ENCODE data around the gene SPR. TPM values are rescaled to one million over a fixed set of nuclear protein-coding genes. Genes with fewer than 3 reads are reported as not detected.

SPR gene
- polyA plus RNA-seq, 2 of the 4 experiments (the other 2 are of a cell fraction) = 88.5 to 138 TPM

DNA sequence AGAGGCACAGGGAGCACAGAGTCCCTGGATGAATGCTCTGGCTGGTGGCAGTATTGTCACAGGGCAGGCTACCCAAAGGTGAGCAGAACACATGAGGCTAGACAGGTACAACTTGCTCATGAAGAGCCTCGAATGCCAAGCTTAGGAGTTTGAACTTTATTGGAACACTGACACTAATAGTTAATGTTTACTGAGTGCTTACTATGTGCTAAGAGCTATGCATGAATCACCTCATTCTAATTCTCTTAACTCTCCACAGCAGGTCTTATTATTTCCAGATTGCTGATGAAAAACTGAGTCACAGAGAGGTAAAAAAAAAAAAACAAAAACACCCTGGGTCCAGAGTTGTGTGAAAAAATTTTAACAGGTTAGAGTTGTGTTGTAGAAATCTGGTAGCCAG is 24.0 kb downstream of the SPR start (continued):
- no peak for TF ChIP-seq HOXB13 (CRISPR knock-in tag; IDR thresholded peaks at IDR 0.05; ENCODE audit: low read depth)
- TF ChIP-seq POLR2A (IDR thresholded peaks at IDR 0.05; ENCODE audit: low read length) = no peak
- TF ChIP-seq JUN (IDR thresholded peaks at IDR 0.05) = no peak

DNA sequence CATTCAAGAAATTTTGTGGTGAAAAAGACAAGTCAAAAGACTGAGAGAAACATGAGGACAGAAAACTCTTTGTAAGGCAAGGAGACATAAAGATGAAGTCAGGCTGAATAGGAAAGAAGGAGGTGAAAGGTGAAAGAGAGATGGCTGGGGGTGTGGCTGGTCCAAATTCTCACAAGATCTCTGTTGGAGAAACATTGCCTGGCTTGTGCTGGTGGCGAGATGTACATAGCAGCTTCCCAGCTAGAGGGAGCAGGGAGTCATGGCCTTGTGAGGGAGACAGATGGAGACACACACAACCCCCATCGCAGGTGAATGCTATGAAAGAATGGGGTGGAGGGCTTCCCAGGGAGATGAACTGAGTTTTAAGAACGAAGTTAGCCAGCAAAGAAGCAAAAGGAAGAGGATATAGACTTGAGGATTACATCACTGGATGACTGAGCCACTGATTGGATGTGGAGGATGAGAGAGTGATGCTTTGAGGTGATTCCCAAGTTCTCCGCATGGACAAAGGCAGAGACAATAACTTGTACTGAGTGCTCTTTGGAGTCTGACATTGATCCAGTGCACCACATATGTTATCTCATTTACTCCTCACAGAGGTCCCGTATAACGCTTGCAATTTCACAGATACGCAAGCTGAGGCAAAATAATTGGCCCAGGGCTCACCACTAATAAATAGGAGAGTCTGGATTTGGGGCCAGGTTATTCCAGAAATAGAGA is 26.4 kb downstream of the SPR start:
- 40% methylated on average over 7 of the region's 7 CpGs for WGBS (ENCODE audit: missing lambda C conversion rate)
- H3K4me2 ChIP-seq = no peak overlapping the region
- ChIA-PET POLR2A (no interaction called here), CTCF (interaction anchor here (0.5 to 13.4 kb wide), 4 partner anchors 12 to 427 kb away, joined by 4 to 211 read pairs (median 14); partner anchors contain the start of gene SPR)
- ATAC-seq = peak; percentile 18 to 45; a peak in 2 of 6 replicates
- H3K4me3 ChIP-seq = no peak overlapping the region
- no peak for FAIRE-seq
- no peak overlapping the region for H3K27ac ChIP-seq
- peaks cover 32% of the 10 kb centered on the region for H3K4me1 ChIP-seq
- 0 out of 3 replicates have a peak, but pooled peaks have one; percentile 17 for TF ChIP-seq CTCF (IDR thresholded peaks at IDR 0.05)
- TF ChIP-seq RARB (CRISPR knock-in tag; IDR thresholded peaks at IDR 0.05) = no peak
- no peaks in the 10 kb centered on the region for H3K9me3 ChIP-seq
- peak in 1 of 2 experiments; percentile 66 for DNase-seq (ENCODE audit: low read depth in 1 of 2, low spot score in 1 of 2)

- H3K27ac ChIP-seq = no peak overlapping the region
- FAIRE-seq (no peak), ATAC-seq (no peak), DNase-seq (ENCODE audit: low read depth in 1 of 2, low spot score in 1 of 2) (no peak)
- no peak overlapping the region for H3K4me3 ChIP-seq
- POLR2A ChIA-PET = no interaction called here
- H3K9me3 ChIP-seq = no peaks in the 10 kb centered on the region
- WGBS (ENCODE audit: missing lambda C conversion rate) = 13% methylated on average over 7 of the region's 7 CpGs
- no peak overlapping the region for H3K4me2 ChIP-seq
- H3K4me1 ChIP-seq = peaks cover 36% of the 10 kb centered on the region
- CTCF ChIA-PET = interaction anchor here (0.5 to 13.4 kb wide), 6 partner anchors 12 to 427 kb away, joined by 3 to 211 read pairs (median 5); partner anchors contain the start of gene SPR
- no peak for TF ChIP-seq KDM5A (IDR thresholded peaks at IDR 0.05)
- TF ChIP-seq KDM1A (IDR thresholded peaks at IDR 0.05; ENCODE audit: low read depth) = no peak
- no peak for TF ChIP-seq NFE2L2 (conservative IDR thresholded peaks at IDR 0.05; ENCODE audit: low read length)
- TF ChIP-seq HDAC2 (IDR thresholded peaks at IDR 0.05) = no peak
These were observed 27.0 kb downstream of the SPR start for GRCh38 chr2:72914206-72914559.

DNA sequence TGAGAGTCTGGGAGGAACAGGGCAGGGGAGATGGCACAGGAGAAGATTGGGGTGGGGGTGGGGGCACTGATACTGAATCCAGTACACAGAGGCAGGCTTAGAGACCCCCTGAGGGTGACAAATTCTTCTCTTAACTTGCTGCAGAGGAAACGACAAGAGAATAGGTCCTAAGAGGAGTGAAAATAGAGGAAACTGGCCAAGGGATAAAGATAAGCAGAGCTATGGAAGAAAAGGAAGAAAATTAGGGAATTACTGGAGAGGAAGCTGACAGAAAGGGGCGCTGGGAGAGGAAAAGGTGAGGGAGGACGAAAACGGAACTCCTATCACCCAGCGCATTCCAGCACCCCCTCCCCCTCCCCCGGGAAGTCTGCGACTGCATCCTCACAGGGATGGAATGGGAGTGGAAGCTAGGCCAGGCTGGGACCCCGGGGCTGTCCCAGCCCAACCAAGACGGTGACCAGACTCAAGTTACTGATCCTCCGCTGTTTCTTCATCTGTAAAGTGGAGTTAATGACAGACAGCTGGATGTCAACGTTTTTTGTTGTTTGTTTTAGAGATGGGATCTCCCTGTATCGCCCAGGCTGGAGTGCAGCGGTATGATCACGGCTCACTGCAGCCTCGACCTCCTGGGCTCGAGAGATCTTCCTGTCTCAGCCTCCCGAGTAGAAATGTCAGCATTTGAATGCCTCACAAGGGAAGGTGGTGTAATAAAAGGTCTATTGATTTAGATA is 27.5 kb downstream of the SPR start:
- DNase-seq (ENCODE audit: low read depth in 1 of 2, low spot score in 1 of 2) = no peak
- CTCF ChIA-PET = interaction anchor here (0.5 to 13.4 kb wide), 6 partner anchors 11 to 428 kb away, joined by 3 to 211 read pairs (median 5); partner anchors contain the start of gene SPR
- FAIRE-seq = no peak
- Histone ChIP-seq H3K27ac (no peak overlapping the region), H3K4me2 (no peak overlapping the region; the same call in 2 of the 3 replicates), H3K9me3 (no peaks in the 10 kb centered on the region), H3K4me1 (peaks cover 38% of the 10 kb centered on the region), H3K4me3 (no peak overlapping the region)
- ATAC-seq = no peak
- TF ChIP-seq REST (IDR thresholded peaks at IDR 0.05) = no peak
- TF ChIP-seq PBX3 (IDR thresholded peaks at IDR 0.05) = no peak
- no peak for TF ChIP-seq HOXB13 (CRISPR knock-in tag; IDR thresholded peaks at IDR 0.05; ENCODE audit: low read depth)
- no peak for TF ChIP-seq NFE2L2 (conservative IDR thresholded peaks at IDR 0.05; ENCODE audit: low read length)
- no peak for TF ChIP-seq RCOR1 (IDR thresholded peaks at IDR 0.05; ENCODE audit: low read depth, low read length)
- TF ChIP-seq, protein P1, sequence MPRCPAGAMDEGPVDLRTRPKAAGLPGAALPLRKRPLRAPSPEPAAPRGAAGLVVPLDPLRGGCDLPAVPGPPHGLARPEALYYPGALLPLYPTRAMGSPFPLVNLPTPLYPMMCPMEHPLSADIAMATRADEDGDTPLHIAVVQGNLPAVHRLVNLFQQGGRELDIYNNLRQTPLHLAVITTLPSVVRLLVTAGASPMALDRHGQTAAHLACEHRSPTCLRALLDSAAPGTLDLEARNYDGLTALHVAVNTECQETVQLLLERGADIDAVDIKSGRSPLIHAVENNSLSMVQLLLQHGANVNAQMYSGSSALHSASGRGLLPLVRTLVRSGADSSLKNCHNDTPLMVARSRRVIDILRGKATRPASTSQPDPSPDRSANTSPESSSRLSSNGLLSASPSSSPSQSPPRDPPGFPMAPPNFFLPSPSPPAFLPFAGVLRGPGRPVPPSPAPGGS (IDR thresholded peaks at IDR 0.05) = no peak
- WGBS (ENCODE audit: missing lambda C conversion rate) = 28% methylated on average over 17 of the region's 17 CpGs
- POLR2A ChIA-PET = interaction anchor here (0.6 kb wide), 1 partner anchor 1651 kb away, joined by 3 read pairs; no protein-coding TSS in a partner anchor

Measured in A549 (cell line).